HG03439 (cell line): ENCODE measurements around the gene ZNF239.
"Not testable (repeated sequence)": the region's sequence is repeated elsewhere in the genome, so short reads cannot be mapped to it uniquely, and the experiment has no call there.

Source experiments
- ATAC-seq: cut with Tn5 transposase; IDR thresholded peaks from one replicate; pipeline ENCODE4 v1.9.1; 2021; ENCODE audit warnings: mild to moderate bottlenecking, moderate library complexity; ENCODE audit not compliant: unreplicated experiment

ZNF239 gene

GRCh38 chr10:43584051-43584450, 9.6 kb upstream of the ZNF239 start:
- no peak for ATAC-seq

- no peak for ATAC-seq
Measured at GRCh38 chr10:43576580-43576979, 2.2 kb upstream of the ZNF239 start.

- no peak for ATAC-seq
Measured at GRCh38 chr10:43576062-43576461, 1.6 kb upstream of the ZNF239 start.

- ATAC-seq: no peak
Measured at GRCh38 chr10:43574906-43575305, 490 bp upstream of the ZNF239 start.

- ATAC-seq: no peak
Measured at GRCh38 chr10:43573250-43574000, 991 bp downstream of the ZNF239 start.

GRCh38 chr10:43570971-43571370, 3.4 kb downstream of the ZNF239 start:
- no peak for ATAC-seq

GRCh38 chr10:43569681-43570080, 4.7 kb downstream of the ZNF239 start:
- no peak for ATAC-seq

GRCh38 chr10:43557214-43557613, 17.2 kb downstream of the ZNF239 start:
- no peak for ATAC-seq

- ATAC-seq: not testable (repeated sequence)
Measured at GRCh38 chr10:43543746-43544145, 30.7 kb downstream of the ZNF239 start.

- ATAC-seq: no peak
Measured at GRCh38 chr10:43524434-43525247, 49.8 kb downstream of the ZNF239 start.
